Natural killer cell (primary cell): Measurements from ENCODE around the gene STEAP4. TPM values are rescaled to one million over a fixed set of nuclear protein-coding genes. Genes with fewer than 3 reads are reported as not detected.
"Not testable (repeated sequence)": the region's sequence is repeated elsewhere in the genome, so short reads cannot be mapped to it uniquely, and the experiment has no call there.

Experiments used
- ATAC-seq, 3 donors: fragments of 150-1000 bp in 2 of 3; fragments of 200-7000 bp in 1 of 3; cut with Tn5 transposase; 1 replicate in 1 of 3; 2 replicates in 2 of 3; pipeline ENCODE4 v1.10.0; 2021; ENCODE audit warnings: mild to moderate bottlenecking in 2 of 3, moderate library complexity in 2 of 3
- DNase-seq, 2 donors: peaks; one replicate each; pipeline versions ENCODE4 v3.0.0 to v3.0.0-alpha.2; 2013 to 2021; ENCODE audit warnings: mixed read lengths in 1 of 2
- H3K27ac ChIP-seq: one replicate; pipeline ENCODE4 v1.5.1; 2013; ENCODE audit warnings: mild to moderate bottlenecking, low read length
- H3K27me3 ChIP-seq: one replicate; pipeline ENCODE4 v1.6.1; 2013; ENCODE audit warnings: low read length; ENCODE audit not compliant: control insufficient read depth, insufficient read depth
- H3K36me3 ChIP-seq: one replicate; pipeline ENCODE4 v1.6.1; 2013; ENCODE audit warnings: low read length; ENCODE audit not compliant: control insufficient read depth, insufficient read depth
- H3K4me1 ChIP-seq: one replicate; pipeline ENCODE4 v1.6.1; 2013; ENCODE audit warnings: low read length; ENCODE audit not compliant: control insufficient read depth, insufficient read depth
- H3K4me3 ChIP-seq: one replicate; pipeline ENCODE4 v1.5.1; 2013; ENCODE audit warnings: low read length
- H3K9me3 ChIP-seq: one replicate; pipeline ENCODE4 v1.6.1; 2013; ENCODE audit warnings: low read length; ENCODE audit not compliant: control insufficient read depth, insufficient read depth
- H3K27ac Mint-ChIP-seq, 2 donors: one replicate each; pipeline ENCODE4 v1.8.0; 2022; ENCODE audit warnings: mild to moderate bottlenecking in 2 of 2, mixed read lengths in 2 of 2, moderate library complexity in 1 of 2
- H3K27me3 Mint-ChIP-seq, 2 donors: one replicate each; pipeline ENCODE4 v1.8.0; 2022; ENCODE audit warnings: low read depth in 2 of 2, mixed read lengths in 2 of 2
- H3K36me3 Mint-ChIP-seq: one replicate; pipeline ENCODE4 v1.8.0; 2022; ENCODE audit warnings: mixed read lengths
- H3K4me1 Mint-ChIP-seq, 2 donors: one replicate each; pipeline ENCODE4 v1.8.0; 2022; ENCODE audit warnings: mixed read lengths in 2 of 2
- H3K4me3 Mint-ChIP-seq: one replicate; pipeline ENCODE4 v1.8.0; 2022; ENCODE audit warnings: mild to moderate bottlenecking, moderate library complexity, mixed read lengths
- H3K9me3 Mint-ChIP-seq, 2 donors: one replicate each; pipeline ENCODE4 v1.8.0; 2022; ENCODE audit warnings: mixed read lengths in 2 of 2
- WGBS: methylation state at CpG from one replicate; pipeline ENCODE4 v1.1.7; 2013; ENCODE audit warnings: missing lambda C conversion rate; ENCODE audit not compliant: insufficient coverage; 5-methylcytosine and 5-hydroxymethylcytosine counted together
- intact Hi-C: fragments of 100-400 bp; cut with micrococcal nuclease; formaldehyde crosslinking; loops from one replicate; pipeline ENCODE4 v1.14.2; 2022
- total RNA-seq, 4 donors: library from RNA; stranded (reverse); fragments of 120-200 nt in 1 of 4; gene quantifications; one replicate each; pipeline versions ENCODE4 v1.2.3 to v1.2.4, GENCODE V29; 2013 to 2022
- TF ChIP-seq, protein P1 (sequence below): fragments of 200-600 bp; IDR thresholded peaks from one replicate; pipeline ENCODE4 v1.8.0; 2022; ENCODE audit warnings: antibody characterized with exemption

The STEAP4 gene
- total RNA-seq, 3 donors from 2014 or later (not counting 1 experiment from before 2014, with no cell fraction given) = 0.18 to 3.0 TPM; not detected in 1

DNA sequence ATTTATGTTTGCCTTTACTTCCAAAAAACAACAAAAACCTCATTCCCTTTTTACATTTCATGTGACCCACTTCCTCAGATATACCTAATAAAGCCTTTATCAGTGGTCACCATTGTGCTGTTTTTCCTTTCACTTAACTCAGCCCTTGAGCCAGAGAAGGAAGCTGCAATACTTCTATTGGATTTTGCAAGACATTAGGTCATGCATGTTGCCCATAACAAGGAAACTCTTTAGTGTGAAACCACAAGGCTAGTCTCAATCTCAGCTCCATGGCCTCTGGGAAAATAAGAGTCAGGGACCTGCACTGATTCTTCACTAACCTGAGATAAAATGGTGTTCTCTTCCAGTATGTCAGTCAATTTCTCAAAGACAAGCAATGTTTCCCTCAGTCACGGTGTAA lies 27.8 kb downstream of the STEAP4 start:
- Mint-ChIP-seq H3K36me3 (no peaks in the 10 kb centered on the region), H3K9me3 (no peaks in the 10 kb centered on the region), H3K27me3 (no peaks in the 10 kb centered on the region), H3K27ac (no peak overlapping the region), H3K4me1 (no peaks in the 10 kb centered on the region), H3K4me3 (no peak overlapping the region)
- intact Hi-C loops = no loop called here
- TF ChIP-seq, protein P1, sequence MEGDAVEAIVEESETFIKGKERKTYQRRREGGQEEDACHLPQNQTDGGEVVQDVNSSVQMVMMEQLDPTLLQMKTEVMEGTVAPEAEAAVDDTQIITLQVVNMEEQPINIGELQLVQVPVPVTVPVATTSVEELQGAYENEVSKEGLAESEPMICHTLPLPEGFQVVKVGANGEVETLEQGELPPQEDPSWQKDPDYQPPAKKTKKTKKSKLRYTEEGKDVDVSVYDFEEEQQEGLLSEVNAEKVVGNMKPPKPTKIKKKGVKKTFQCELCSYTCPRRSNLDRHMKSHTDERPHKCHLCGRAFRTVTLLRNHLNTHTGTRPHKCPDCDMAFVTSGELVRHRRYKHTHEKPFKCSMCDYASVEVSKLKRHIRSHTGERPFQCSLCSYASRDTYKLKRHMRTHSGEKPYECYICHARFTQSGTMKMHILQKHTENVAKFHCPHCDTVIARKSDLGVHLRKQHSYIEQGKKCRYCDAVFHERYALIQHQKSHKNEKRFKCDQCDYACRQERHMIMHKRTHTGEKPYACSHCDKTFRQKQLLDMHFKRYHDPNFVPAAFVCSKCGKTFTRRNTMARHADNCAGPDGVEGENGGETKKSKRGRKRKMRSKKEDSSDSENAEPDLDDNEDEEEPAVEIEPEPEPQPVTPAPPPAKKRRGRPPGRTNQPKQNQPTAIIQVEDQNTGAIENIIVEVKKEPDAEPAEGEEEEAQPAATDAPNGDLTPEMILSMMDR = no peak
- H3K4me1 ChIP-seq = no peaks in the 10 kb centered on the region
- no peak overlapping the region for H3K4me3 ChIP-seq
- 100% methylated on average over 1 of the region's 1 CpG for WGBS
- no peak overlapping the region for H3K27ac ChIP-seq
- no peaks in the 10 kb centered on the region for H3K36me3 ChIP-seq
- no peaks in the 10 kb centered on the region for H3K27me3 ChIP-seq
- no peaks in the 10 kb centered on the region for H3K9me3 ChIP-seq
- ATAC-seq = no peak
- DNase-seq = no peak

DNA sequence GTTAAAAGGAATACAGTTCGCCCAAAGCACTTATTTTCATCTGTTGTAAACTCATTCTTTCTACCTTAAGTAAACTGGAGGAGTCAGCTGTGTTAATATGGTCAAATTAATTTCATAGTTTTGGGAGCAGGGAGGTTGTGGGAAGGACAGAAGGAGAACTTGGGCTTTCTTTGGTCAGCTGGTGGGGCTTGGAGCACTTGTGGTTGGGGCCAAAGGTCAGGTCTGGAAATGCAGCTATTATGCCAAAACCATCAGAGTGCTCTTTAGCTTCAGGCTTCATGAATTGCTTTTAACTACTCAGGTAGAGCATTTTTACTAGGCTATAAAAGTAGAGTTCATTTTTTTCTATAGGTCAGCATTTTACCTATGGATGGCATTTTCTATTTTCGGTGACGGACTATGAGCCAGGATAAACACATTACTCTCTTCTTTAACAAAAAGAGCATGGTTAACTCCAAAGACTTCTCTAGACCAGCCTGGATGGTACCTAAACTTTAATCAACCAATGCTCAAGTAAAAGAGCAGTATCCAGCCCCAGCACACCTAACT lies 30.0 kb downstream of the STEAP4 start:
- H3K4me3 Mint-ChIP-seq = no peak overlapping the region
- H3K4me1 Mint-ChIP-seq = no peaks in the 10 kb centered on the region
- WGBS = 100% methylated on average over 2 of the region's 3 CpGs
- H3K27me3 Mint-ChIP-seq = no peaks in the 10 kb centered on the region
- H3K4me1 ChIP-seq = no peaks in the 10 kb centered on the region
- ATAC-seq = no peak
- no peaks in the 10 kb centered on the region for H3K36me3 Mint-ChIP-seq
- intact Hi-C loops = no loop called here
- H3K27ac ChIP-seq = no peak overlapping the region
- no peak overlapping the region for H3K27ac Mint-ChIP-seq
- no peaks in the 10 kb centered on the region for H3K9me3 Mint-ChIP-seq
- no peak for DNase-seq
- no peaks in the 10 kb centered on the region for H3K36me3 ChIP-seq
- TF ChIP-seq, protein P1 = no peak
- H3K9me3 ChIP-seq = no peaks in the 10 kb centered on the region
- no peak overlapping the region for H3K4me3 ChIP-seq
- H3K27me3 ChIP-seq = no peaks in the 10 kb centered on the region

DNA sequence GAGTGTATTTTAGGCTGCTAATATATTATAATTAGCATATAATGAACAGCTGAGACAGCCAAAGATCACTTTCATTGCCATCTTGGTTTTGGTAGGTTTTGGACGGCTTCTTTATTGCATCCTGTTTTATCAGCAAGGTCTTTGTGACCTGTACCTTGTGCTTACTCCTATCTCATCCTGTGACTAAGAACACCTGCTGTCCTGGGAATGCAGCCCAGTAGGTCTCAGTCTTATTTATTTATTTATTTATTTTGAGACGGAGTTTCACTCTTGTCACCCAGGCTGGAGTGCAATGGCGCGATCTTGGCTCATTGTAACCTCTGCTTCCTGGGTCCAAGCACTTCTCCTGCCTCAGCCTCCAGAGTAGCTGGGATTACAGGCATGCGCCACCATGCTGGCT lies 31.8 kb downstream of the STEAP4 start:
- ATAC-seq, H3K4me3 ChIP-seq, H3K9me3 ChIP-seq, DNase-seq, H3K4me1 Mint-ChIP-seq, H3K27ac Mint-ChIP-seq, intact Hi-C loops, H3K36me3 ChIP-seq, H3K4me1 ChIP-seq, H3K27ac ChIP-seq, H3K36me3 Mint-ChIP-seq, H3K27me3 Mint-ChIP-seq, H3K4me3 Mint-ChIP-seq, H3K27me3 ChIP-seq, H3K9me3 Mint-ChIP-seq: not testable (repeated sequence)
- WGBS = 97% methylated on average over 5 of the region's 5 CpGs

DNA sequence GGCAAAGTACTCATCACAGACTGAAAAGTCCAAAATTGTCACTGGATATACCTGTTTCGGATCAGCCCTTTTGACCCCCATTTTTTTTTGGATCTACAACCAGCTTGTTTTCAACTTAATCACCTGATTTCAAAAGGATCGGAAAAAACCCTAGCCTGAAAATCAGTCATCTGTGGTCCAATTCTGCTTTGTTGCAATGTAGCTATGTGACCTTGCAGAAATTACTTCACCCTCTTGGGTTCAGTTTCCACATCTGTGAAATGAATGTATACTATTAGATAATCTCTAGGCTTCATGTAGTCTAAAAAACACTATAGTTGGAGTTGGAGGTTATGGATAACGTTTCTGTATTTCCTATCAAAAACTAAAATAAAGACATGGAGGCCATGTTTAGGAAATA lies 37.1 kb downstream of the STEAP4 start:
- intact Hi-C loops = no loop called here
- H3K27ac ChIP-seq = no peak overlapping the region
- 95% methylated on average over 2 of the region's 3 CpGs for WGBS
- no peaks in the 10 kb centered on the region for H3K4me1 Mint-ChIP-seq
- peaks cover 0 to 5% of the 10 kb centered on the region in 2 donors for H3K27me3 Mint-ChIP-seq
- no peaks in the 10 kb centered on the region for H3K9me3 ChIP-seq
- no peaks in the 10 kb centered on the region for H3K9me3 Mint-ChIP-seq
- no peak overlapping the region for H3K27ac Mint-ChIP-seq
- no peaks in the 10 kb centered on the region for H3K36me3 Mint-ChIP-seq
- no peak overlapping the region for H3K4me3 Mint-ChIP-seq
- no peaks in the 10 kb centered on the region for H3K36me3 ChIP-seq
- DNase-seq (no peak), ATAC-seq (no peak)
- TF ChIP-seq, protein P1 = no peak
- no peaks in the 10 kb centered on the region for H3K27me3 ChIP-seq
- no peaks in the 10 kb centered on the region for H3K4me1 ChIP-seq
- H3K4me3 ChIP-seq = no peak overlapping the region
